HG02763 (cell line): ENCODE measurements around the gene TEKT2.

Experiments
- ATAC-seq: cut with Tn5 transposase; IDR thresholded peaks from one replicate; pipeline ENCODE4 v1.9.1; 2021; ENCODE audit warnings: mild to moderate bottlenecking, moderate library complexity; ENCODE audit not compliant: unreplicated experiment

TEKT2 gene

GRCh38 chr1:36087233-36088123, 3.6 kb downstream of the TEKT2 start:
- ATAC-seq: no peak

- ATAC-seq: peak; percentile 10
Observed at GRCh38 chr1:36088265-36088576, 4.3 kb downstream of the TEKT2 start.

GRCh38 chr1:36088577-36089392, 4.9 kb downstream of the TEKT2 start, which contains the start of gene ADPRS:
Gene ADPRS (plus strand): TSS chr1:36088892. CDS start chr1:36088905, 13 bp downstream.
- ATAC-seq: peak; percentile 74

DNA sequence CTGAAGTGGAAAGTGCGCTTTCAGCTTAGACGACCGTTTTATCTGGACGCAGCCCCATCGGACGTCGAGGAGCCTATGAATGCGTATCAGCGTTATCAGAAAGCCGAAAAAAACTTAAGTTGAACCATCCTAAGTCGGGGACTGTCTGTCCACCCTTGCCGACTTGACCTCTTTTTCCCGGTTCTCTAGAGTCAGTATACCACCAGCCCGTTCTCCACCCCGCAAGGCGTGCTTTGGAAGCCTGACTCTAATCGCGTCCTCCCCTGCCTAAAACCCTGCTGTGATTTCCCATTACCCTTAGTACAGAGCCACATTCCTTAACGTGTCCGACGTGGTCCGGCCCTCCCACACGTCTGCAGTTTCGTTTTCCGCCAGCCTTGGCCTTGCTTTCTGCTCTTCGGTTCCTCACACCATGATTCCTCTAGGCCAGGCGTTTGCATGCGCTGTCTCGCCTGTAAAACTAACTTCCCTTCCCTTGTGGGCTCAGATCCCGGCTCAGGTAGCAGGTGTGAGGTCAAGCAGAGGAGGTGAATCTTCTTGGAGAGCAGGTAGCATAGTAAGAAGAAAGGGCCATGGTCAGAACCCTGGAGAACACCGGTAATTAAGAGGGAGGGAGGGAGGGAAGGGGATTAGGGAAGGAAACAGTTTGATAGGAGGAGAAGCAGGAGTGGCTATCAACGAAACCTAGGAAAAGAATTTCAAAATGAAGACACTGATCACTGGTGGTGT, 5.7 kb downstream of the TEKT2 start:
- ATAC-seq: no peak

- ATAC-seq: no peak
Observed at GRCh38 chr1:36091141-36091540, 7.2 kb downstream of the TEKT2 start.

DNA sequence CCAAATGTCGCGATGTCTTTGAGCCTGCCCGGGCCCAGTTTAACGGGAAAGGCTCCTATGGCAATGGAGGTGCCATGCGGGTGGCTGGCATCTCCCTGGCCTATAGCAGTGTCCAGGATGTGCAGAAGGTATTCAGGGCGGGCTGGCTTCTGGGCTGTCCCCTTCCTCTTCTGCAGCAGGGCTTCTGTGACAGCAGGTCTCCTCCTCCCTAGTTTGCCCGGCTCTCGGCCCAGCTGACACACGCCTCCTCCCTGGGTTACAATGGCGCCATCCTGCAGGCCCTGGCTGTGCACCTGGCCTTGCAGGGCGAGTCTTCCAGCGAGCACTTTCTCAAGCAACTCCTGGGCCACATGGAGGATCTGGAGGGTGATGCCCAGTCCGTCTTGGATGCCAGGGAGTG, 7.8 kb downstream of the TEKT2 start:
- no peak for ATAC-seq

- ATAC-seq: no peak
Observed at GRCh38 chr1:36092166-36092797, 8.4 kb downstream of the TEKT2 start.

DNA sequence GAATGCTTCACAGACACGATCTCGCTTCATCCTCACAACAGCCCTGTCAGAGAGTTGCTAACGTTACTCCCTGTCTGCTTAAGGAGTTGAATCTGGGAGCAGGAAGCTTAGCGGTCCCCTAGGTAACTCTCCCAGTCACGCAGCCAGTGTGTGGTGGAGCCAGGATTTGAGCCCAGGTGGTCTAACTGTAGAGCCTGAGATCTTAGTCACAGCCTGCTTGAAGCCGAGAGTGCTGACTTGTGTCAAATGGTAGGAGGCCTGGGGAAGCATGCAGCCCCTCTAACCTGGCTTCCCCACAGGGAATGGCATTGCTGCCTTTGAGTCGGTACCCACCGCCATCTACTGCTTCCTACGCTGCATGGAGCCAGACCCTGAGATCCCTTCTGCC, 8.9 kb downstream of the TEKT2 start:
- no peak for ATAC-seq

DNA sequence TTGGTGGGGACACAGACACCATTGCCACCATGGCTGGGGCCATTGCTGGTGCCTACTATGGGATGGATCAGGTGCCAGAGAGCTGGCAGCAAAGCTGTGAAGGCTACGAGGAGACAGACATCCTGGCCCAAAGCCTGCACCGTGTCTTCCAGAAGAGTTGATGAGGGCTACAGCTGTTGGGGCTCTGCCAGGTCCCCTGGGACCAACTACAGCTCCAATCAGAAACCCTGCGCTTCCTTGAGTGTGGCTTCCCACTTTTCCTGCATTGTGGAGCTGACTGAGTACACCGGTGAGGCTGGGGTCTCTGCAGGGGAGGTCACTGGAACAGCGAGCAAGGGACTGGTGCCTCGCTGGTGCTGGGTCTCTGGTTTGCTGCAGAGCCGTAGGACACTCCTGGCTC, 9.3 kb downstream of the TEKT2 start:
- ATAC-seq: no peak

- ATAC-seq: no peak
Observed at GRCh38 chr1:36093929-36094328, 10.0 kb downstream of the TEKT2 start.

DNA sequence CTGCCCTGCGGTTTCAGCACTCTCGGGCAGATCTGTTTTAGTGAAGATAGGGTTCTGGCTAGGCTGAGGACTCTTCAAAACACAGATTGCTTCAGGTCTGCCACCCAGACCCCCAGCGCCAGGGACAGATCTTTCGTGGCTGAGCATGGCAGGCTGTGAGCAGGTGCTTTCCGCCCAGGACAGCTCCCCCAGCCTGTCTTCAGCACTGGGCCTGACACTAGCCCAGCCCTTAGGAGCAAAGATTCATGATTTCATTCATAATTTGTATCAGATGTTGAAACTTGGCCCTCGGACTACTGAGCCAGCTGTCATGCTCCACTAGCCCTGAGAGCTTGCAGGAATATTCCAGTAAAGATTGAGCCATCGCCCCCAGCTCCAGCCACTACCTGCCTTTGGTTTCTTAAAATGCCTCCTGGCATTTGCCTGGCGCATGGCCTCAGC, 10.7 kb downstream of the TEKT2 start:
- ATAC-seq: no peak

DNA sequence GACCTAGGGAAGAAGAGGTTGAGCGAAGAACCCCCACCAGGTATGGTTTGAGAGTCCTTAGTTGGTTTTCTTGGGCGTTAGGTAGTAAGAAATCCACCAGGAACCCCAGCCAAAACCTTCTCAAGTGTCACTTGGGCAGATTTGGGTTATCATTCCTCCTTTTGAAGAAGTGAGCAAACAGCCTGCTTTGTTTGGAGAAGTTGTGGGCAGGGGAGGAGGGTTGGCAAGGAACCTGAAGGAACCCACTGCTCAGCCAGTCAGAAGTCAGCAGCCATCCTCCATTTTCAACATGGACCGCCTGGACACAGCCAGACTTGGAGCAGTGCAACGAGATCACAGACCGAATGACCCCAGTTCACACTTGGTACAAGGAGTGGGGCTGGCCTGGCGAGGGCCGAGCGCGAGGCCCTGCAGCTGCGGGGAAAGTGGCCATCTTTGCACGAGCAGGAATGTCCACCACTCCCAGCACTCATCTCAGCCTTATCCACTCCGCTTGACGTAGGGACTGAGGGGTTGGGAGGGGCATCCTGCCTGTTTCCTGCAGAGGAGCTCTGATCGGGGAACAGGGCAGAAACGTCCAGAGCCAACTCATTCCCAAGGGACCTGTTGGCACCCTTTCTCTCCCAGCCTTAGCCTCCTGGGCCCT, 12.0 kb downstream of the TEKT2 start:
- ATAC-seq: no peak

- ATAC-seq: no peak
Observed at GRCh38 chr1:36096500-36097432, 12.9 kb downstream of the TEKT2 start.

- no peak for ATAC-seq
Observed at GRCh38 chr1:36097693-36098585, 14.0 kb downstream of the TEKT2 start.

DNA sequence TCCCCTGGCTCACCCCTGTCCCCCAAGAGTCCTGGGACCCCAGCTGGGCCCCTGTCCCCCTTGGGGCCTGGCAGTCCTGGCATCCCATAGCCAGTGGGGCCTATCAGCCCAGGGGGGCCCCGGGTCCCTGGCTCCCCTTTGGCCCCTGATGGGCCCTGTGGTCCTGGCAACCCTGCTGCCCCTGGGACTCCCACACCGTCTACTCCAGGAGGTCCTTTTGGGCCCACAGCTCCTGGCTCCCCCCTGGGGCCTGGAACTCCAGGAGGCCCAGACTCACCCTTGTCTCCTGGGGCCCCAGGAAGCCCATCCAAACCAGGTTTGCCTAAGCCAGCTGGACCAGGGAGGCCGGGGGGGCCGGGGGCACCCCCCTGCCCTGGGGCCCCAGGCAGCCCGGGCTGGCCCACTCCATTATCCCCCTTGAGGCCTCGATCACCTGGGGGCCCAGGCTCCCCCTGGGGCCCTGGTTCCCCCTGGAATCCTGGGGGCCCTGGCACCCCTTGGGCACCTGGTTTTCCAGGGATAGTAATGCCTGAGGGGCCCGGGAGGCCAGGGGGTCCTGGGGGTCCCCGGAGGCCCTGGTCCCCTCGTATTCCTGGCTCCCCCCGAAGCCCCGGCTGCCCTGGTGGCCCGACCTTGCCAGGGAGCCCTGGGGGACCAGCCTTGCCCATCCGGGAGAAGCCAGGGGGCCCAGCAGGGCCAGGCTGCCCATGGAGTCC, 14.9 kb downstream of the TEKT2 start:
- ATAC-seq: no peak

GRCh38 chr1:36099681-36100341, 15.9 kb downstream of the TEKT2 start:
- no peak for ATAC-seq

- no peak for ATAC-seq
Observed at GRCh38 chr1:36100376-36100775, 16.5 kb downstream of the TEKT2 start.
